DMS79 (cell line): ENCODE data around the gene SSTR5.
"Not testable (repeated sequence)": the region's sequence is repeated elsewhere in the genome, so short reads cannot be mapped to it uniquely, and the experiment has no call there.

Source experiments
- DNase-seq: peaks from one replicate; lab custom pipeline; 2025; lab: John Stamatoyannopoulos, UW

Gene SSTR5

GRCh38 chr16:1072526-1073261, at the start of gene SSTR5:
Gene SSTR5 (plus strand): TSS chr16:1072747. CDS start chr16:1078869, 6,122 bp downstream.
- DNase-seq: no peak

GRCh38 chr16:1024138-1024537, 48.4 kb upstream of the SSTR5 start:
- no peak for DNase-seq

GRCh38 chr16:1025183-1025809, 47.3 kb upstream of the SSTR5 start:
- not testable (repeated sequence) for DNase-seq

- DNase-seq: no peak
Observed at GRCh38 chr16:1026057-1026783, 46.3 kb upstream of the SSTR5 start.

- DNase-seq: no peak
Observed at GRCh38 chr16:1026784-1027500, 45.6 kb upstream of the SSTR5 start.

- DNase-seq: no peak
Observed at GRCh38 chr16:1027501-1027815, 45.1 kb upstream of the SSTR5 start.

GRCh38 chr16:1028056-1028455, 44.5 kb upstream of the SSTR5 start:
- DNase-seq: no peak

- no peak for DNase-seq
Observed at GRCh38 chr16:1028524-1029258, 43.9 kb upstream of the SSTR5 start.

GRCh38 chr16:1029259-1029545, 43.3 kb upstream of the SSTR5 start:
- no peak for DNase-seq

- DNase-seq: no peak
Observed at GRCh38 chr16:1030473-1030901, 42.1 kb upstream of the SSTR5 start.

GRCh38 chr16:1031666-1032065, 40.9 kb upstream of the SSTR5 start:
- no peak for DNase-seq

- no peak for DNase-seq
Observed at GRCh38 chr16:1032607-1033006, 39.9 kb upstream of the SSTR5 start.

GRCh38 chr16:1033128-1033679, 39.3 kb upstream of the SSTR5 start:
- no peak for DNase-seq

GRCh38 chr16:1034230-1035065, 38.1 kb upstream of the SSTR5 start:
- no peak for DNase-seq

- DNase-seq: no peak
Observed at GRCh38 chr16:1035066-1035415, 37.5 kb upstream of the SSTR5 start.

GRCh38 chr16:1036166-1036565, 36.4 kb upstream of the SSTR5 start:
- DNase-seq: no peak

GRCh38 chr16:1036726-1037393, 35.7 kb upstream of the SSTR5 start:
- DNase-seq: no peak

GRCh38 chr16:1037394-1038257, 34.9 kb upstream of the SSTR5 start:
- DNase-seq: no peak

GRCh38 chr16:1038932-1039331, 33.6 kb upstream of the SSTR5 start:
- no peak for DNase-seq
